ENCODE measurements around the gene CITED4.
"Not testable (repeated sequence)": the region's sequence is repeated elsewhere in the genome, so short reads cannot be mapped to it uniquely, and the experiment has no call there.

DNA sequence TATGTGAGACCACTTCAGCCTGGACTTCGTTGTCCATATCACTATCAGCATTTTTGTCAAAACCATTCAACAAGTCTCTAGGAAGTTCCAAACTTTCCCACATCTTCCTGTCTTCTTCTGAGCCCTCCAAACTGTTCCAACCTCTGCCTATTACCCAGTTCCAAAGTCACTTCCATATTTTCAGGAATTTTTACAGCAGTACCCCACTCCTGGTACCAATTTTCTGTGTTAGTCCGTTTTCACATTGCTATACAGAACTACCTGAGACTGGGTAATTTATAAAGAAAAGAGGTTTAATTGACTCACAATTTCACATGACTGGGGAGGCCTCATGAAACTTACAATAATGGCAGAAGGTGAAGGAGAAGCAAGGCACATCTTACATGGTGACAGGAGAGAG lies 32.7 kb upstream of the CITED4 start:
- TF ChIP-seq, protein P1, sequence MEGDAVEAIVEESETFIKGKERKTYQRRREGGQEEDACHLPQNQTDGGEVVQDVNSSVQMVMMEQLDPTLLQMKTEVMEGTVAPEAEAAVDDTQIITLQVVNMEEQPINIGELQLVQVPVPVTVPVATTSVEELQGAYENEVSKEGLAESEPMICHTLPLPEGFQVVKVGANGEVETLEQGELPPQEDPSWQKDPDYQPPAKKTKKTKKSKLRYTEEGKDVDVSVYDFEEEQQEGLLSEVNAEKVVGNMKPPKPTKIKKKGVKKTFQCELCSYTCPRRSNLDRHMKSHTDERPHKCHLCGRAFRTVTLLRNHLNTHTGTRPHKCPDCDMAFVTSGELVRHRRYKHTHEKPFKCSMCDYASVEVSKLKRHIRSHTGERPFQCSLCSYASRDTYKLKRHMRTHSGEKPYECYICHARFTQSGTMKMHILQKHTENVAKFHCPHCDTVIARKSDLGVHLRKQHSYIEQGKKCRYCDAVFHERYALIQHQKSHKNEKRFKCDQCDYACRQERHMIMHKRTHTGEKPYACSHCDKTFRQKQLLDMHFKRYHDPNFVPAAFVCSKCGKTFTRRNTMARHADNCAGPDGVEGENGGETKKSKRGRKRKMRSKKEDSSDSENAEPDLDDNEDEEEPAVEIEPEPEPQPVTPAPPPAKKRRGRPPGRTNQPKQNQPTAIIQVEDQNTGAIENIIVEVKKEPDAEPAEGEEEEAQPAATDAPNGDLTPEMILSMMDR (IDR thresholded peaks at IDR 0.05): not testable (repeated sequence)
- not testable (repeated sequence) for TF ChIP-seq POLR2A (IDR thresholded peaks at IDR 0.05)
